ENCODE measurements around the gene SLC25A34.

Gene SLC25A34

DNA sequence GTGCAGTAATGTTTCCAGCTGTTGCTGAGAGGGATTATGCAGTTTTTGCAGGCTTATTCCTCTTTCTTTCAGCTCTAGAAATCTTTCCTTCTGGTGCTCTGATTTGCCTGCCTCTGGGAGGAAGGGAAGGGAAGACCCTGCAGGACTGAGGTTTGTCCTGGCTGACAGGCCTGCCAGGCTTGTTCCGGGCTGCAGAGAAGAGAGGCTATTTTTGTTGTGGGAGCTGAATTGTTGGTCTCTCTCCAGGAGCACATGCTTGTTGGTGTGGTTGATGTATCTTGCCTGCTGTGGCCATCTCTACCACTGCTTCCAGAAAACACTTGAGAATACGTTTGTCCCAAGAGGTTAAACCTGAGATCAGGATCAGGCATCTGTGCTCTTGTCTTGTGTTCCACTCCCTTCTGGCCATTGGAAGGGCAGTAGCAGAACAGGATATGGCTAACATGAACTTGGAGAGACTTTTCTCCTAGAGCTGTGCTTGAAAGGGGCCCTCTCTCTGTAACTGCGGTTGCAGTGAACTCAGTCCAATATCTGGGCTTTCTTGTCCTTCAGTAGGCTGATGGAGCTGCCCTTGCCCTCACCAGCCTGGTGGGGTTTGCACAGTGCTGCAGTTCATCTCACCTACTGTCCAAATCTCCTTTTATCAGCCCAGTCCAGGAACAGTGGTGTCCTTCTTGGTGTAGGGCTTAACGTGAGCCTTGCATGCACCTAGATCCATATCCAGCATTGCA, 21.5 kb upstream of the SLC25A34 start:
- no peak for DNase-seq (ENCODE audit: low read depth, low spot score)

DNA sequence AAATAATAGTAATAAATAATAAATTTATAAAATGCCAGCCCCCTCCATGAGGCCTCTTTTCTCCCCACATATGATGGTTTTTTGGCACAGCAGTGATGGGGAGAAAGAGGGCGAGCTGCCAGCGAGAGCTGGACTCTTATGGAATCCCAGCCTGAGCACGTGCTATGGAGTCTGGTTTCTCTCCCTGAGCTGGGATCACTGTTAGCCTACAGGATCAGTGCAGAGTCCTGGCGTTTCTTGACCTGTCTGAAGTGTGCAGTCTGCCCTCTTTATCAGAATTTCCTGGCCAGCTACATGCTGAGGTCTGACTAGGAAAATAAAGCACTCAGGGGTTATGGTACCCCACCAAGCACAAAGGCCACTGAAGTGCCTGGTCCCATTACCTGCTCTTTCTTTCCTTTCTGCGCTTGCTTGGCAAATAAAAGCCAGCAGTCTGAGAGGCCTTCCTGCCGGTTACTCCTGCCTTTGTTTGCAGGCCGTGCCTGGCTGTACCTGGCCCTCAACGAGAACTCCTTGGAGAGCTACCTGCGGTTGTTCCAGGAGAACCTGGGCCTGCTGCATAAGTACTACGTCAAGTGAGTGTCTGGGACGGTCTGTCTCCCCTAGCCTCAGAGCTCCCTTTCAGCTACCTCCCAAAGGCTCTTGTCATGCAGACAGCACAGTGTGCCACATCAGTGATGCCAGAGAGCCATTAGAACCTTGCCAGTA, 18.5 kb upstream of the SLC25A34 start:
- no peak for DNase-seq (ENCODE audit: low read depth, low spot score)

DNA sequence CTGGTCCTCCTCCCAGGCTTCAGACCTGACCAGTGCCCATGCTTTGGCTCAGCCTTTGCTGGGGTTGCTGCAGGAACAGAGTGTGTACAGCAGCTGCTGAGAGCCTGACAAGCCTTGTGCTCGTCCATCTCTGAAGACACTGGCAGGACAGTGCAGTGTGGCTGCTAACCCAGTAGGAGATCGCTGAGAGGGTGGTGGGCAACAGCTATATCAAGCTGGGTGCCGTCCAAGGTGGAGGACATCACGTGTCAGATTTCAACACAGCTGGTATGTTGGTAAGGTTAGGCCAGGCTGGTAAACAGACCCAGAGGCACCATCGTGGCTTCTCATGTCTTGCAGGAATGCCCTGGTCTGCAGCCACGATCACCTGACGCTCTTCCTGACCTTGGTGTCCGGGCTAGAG, 17.9 kb upstream of the SLC25A34 start:
- no peak for DNase-seq (ENCODE audit: low read depth, low spot score)

DNA sequence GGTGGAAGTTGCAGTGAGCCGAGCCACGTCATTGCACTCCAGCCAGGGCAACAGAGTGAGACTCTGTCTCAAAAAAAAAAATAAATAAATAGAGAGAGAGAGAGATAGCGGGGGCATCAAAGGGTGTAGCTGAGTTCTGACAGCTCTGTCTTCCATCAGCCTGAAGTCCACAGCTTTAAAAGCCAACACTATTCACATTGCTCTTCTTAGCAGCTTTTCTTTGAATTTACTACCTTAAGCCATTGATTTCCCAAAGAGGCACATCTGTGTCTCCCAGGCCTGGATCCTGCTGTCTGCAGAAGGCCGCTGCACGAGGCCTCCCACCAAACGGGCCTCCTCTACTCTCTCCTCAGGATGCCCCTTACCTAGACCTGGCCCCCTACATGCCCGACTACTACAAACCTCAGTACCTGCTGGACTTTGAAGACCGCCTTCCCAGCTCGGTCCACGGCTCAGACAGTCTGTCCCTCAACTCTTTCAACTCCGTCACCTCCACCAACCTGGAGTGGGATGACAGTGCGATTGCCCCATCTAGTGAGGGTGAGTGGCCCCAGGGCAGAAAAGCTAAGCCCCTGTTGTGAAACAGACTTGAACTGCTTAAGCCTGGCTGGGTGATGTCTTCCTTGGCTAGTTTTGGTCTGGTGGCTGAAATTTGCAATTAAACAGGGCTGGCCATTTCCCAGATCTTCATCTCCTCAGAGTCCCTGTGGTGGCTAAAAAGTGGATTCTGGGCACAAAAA, 16.5 kb upstream of the SLC25A34 start:
- no peak for DNase-seq (ENCODE audit: low read depth, low spot score)

DNA sequence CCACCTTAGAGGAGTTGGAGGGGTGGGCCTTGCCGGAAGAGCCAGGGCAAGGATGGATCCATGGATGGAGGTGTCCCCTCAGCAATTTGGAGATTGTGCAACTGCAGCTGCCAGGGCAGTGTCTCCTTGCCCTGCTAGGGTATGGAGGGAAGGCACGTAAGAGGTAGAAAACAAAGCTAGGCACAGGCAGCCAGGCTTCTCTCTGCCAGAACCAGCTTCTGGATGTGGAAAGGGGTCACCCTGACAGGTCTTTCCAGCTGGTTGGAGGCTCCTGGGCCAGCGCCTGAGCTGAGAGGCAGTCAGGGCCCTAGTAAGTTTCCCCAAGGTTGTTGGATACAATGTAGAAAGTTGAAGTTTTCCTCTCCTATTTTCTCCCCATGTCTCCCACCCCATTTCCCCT, 15.2 kb upstream of the SLC25A34 start:
- no peak for DNase-seq (ENCODE audit: low read depth, low spot score)

DNA sequence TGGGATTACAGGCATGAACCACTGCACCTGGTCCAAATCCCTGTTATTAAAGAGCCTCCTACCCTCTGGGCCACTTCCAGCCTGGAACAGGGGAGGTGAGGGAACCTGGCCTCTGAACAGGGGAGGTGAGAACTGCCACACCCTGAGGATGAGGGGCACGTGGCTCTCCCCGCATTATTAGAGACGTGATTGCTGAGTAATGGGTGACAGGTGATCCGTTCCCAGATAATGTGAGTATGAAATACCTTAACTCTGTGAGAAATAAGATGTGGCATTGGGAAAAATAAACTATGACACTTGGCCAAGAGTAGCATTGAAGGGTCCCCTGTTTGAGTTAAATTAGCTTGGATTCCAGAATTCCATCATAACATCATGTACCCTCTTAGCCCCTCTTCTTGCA, 13.6 kb upstream of the SLC25A34 start:
- DNase-seq (ENCODE audit: low read depth, low spot score) = no peak

DNA sequence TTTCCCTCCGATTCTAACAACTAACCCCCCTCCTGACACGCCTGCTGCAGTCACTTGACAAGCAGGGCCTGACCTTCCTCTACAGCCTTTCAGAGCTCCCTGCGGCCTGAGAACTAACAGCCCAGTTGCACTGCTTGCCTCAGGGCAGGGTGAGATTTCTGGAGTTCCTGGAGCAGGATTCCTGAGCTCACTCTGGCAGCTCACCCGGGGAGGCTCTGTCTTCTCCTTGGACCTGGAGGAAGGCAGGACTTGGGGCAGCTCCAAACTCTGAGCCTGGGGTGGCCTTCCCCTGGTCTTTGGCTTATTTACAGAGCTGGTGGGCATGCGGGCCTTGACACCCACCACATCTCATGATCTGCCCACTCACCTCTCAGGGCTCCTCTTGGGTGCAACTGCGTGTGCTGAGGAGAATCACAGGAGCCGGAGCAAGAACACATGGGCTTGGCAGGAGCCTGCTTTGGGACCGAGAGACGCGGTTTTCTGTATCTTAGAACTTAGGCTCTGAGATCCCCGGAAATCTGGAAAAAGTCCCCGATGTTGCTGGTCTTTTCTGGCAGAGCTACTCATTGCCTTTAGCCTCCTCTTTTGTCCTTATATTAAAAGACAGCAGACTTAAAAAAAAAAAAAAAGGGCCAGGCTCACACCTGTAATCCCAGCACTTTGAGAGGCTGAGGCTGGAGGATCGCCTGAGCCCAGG, 13.1 kb upstream of the SLC25A34 start:
- no peak for DNase-seq (ENCODE audit: low read depth, low spot score)

DNA sequence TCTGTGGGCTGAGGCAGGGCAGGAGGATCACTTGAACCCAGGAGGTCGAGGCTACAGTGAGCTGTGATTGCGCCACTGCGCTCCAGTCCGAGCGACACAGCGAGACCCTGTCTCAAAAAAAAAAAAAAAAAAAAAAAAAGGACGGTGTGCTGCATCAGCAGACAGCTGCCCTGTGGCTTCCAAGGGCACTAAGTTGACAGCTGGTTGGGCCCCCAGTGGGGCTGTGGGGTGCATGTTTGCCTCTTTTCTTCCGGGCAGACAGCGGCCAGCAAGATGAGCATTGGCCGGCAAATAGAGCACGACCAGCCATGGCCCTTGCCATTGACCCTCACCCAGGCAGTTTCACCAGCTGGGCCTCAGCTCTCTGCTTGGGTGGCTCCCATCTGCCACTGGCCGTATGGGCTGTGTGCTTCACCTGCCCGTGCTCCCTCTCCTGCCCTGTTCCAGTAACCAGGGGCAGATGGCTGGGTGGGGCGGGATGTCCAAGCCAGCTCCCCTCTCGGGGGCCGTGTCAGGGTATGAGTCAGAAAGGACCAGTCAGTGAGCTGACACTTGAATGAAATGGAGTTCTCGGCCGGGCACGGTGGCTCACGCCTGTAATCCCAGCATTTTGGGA, 12.3 kb upstream of the SLC25A34 start:
- DNase-seq (ENCODE audit: low read depth, low spot score) = no peak

DNA sequence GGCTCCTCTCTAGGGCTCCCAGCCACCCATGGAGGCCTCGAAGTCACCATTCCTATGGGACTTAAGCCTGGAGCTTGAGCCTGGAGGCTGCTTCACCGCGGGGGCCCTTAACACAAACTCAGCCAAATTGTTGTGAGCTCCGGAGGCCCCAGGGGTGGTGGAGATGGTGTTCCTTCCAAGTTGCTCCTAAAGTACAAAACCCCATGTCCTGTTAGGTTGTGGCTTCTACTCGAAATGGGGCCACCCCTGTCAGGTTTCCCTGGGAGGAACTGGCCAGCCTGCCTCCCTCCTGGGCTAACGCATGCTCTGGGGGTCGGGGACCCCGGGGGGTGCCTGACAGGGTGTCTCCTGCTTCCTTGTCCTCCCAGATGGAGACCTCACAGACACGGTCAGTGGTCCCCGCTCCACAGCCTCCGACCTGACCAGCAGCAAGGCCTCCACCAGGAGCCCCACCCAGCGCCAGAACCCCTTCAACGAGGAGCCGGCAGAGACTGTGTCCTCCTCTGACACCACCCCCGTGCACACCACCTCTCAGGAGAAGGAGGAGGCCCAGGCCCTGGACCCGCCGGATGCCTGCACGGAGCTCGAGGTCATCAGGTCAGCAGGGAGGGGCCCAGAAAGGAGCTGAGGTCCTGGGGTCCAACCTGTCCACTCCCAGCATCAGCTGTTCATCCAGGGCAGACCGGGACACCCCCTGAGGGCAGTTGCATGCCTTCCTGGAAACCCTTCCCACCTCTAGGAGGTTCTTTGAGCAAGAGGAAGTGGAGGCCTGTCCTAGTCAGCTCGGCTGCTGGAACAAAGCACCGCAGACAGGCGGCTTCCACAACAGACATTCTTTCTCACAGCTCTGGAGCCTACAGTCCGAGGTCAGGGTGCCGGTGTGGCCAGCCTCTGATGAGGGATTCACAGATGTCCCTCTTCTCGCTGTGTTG, 10.8 kb upstream of the SLC25A34 start:
- no peak for DNase-seq (ENCODE audit: low read depth, low spot score)

DNA sequence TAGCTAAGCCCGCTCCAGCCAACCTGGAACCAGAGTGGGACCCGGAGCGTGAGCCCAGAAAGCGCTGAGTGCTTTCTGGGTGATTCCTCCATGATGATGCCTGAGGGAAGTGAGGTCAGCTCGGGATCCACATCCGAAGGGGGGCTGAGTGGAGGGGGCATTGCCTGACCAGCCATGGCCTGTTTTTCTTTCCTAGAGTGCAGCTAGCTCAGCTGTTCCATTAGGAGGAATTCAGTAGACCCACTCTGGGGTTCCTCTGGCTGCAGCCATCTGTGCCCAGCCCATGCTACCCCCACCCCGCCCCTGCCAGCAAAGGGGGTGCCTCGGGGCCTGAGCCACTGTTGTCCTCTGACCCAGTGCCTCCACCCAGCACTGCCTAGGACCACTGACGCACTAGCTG, 9.6 kb upstream of the SLC25A34 start:
- no peak for DNase-seq (ENCODE audit: low read depth, low spot score)

DNA sequence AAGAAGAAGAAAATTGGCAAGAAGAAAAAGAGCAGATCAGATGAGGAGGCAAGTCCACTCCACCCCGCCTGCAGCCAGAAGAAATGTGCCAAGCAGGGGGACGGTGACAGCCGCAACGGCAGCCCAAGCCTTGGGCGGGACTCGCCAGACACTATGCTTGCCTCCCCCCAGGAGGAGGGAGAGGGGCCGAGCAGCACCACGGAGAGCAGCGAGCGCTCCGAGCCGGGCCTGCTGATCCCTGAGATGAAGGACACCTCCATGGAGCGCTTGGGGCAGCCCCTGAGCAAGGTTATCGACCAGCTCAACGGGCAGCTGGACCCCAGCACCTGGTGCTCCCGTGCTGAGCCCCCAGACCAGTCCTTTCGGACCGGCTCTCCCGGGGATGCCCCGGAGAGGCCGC, 9.0 kb upstream of the SLC25A34 start:
- DNase-seq (ENCODE audit: low read depth, low spot score) = no peak

DNA sequence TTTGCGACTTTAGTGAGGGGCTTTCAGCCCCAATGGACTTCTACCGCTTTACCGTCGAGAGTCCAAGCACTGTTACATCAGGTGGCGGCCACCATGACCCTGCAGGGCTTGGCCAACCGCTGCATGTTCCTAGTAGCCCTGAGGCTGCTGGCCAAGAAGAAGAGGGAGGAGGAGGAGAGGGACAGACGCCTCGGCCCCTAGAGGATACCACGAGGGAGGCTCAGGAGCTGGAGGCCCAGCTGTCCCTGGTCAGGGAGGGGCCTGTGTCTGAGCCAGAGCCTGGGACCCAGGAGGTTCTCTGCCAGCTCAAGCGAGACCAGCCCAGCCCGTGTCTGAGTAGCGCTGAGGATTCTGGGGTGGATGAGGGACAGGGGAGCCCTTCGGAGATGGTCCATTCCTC, 8.6 kb upstream of the SLC25A34 start:
- no peak for DNase-seq (ENCODE audit: low read depth, low spot score)

DNA sequence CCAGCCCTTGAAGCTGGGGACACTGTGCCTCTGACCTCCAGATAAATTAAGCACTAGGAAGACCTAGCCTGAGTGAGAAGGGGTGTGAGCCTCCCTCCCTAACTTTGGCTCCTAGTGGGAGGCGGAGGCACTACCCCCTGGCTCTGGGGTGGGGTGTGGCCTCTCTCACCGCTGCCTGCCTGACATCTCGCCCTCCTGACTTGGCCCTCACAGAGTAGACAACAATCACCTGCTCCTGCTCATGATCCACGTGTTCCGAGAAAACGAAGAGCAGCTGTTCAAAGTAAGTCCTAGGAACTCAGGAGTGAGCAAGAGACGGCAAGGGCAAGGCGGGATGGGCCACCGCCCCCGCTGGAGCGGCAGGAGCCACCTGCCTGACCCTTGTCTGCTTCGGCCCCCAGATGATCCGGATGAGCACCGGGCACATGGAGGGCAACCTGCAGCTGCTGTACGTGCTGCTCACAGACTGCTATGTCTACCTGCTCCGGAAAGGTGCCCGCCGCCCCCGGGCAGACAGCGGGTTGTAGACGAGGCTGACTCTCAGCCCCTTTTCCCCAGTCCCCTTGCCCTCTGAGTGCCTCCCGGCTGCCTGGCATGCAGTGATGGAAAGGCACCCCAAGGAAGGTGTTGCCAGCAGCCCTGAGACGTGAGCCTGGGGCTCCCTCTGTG, 8.1 kb upstream of the SLC25A34 start:
- DNase-seq (ENCODE audit: low read depth, low spot score) = no peak

DNA sequence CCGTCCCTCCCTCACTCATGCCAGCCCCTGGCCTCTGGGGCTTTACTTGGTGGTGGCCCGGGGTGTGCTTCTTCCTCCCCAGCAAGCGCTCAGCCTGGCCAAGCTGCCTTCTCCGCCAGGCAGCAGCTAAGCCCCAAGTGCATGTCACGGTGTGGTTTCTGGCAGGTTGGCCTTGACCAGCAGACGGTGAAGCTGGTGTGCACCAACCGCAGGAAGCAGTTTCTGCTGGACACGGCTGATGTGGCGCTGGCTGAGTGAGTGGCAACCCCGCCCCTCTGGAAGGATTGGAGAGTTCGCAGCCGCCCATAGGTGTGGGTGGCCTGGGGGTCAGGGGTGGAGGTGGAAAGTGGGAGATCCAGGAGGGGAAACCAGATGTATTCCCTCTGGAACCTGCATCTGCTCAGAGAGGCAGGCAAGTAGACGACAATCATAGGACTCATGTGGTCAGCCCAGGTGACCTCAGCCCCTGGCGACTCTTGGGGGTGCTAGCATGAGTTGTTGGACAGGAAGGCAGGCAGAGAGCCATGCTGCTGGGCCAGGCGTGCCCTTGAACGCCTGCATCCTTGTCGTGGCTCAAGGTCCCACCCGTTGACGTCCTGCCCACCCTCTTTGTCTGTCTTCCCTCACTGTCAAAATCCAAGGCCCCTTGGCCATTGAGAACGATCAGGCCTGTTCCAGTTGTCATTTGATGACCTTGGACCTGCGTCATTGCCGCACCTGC, 7.0 kb upstream of the SLC25A34 start:
- no peak for DNase-seq (ENCODE audit: low read depth, low spot score)

DNA sequence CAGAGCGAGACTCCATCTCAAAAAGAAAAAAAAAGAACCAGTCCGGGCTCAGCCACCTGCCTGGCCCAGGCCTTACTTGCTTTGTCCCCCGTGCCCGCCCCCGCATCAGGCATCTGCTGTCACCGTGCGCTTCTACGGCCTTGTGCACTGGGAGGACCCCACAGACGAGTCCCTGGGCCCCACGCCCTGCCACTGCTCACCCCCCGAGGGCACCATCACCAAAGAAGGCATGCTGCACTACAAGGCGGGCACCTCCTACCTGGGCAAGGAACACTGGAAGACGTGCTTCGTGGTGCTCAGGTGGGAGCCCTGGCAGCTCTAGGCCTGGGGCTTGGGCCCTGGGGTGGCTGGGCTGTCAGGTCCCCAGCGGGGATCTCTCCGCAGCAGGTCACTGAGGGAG, 5.6 kb upstream of the SLC25A34 start:
- DNase-seq (ENCODE audit: low read depth, low spot score) = no peak

DNA sequence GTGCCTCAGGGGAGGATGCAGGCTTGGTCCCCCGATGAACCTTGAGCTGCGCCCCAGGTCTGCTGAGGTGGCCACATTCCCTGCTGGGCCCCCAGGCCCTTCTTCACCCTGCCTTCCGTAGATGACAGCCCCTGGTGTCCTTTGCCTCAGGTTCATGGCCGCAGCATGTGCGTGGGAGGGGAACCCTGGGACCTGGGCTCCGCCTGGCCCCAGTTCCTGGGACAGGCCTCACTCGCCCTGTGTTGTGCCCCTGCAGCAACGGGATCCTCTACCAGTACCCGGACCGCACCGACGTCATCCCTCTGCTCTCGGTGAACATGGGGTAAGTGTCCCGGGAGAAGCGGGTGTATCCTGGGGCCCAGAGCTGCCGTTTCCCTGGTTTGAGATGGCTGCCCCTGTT, 5.1 kb upstream of the SLC25A34 start:
- DNase-seq (ENCODE audit: low read depth, low spot score) = no peak

DNA sequence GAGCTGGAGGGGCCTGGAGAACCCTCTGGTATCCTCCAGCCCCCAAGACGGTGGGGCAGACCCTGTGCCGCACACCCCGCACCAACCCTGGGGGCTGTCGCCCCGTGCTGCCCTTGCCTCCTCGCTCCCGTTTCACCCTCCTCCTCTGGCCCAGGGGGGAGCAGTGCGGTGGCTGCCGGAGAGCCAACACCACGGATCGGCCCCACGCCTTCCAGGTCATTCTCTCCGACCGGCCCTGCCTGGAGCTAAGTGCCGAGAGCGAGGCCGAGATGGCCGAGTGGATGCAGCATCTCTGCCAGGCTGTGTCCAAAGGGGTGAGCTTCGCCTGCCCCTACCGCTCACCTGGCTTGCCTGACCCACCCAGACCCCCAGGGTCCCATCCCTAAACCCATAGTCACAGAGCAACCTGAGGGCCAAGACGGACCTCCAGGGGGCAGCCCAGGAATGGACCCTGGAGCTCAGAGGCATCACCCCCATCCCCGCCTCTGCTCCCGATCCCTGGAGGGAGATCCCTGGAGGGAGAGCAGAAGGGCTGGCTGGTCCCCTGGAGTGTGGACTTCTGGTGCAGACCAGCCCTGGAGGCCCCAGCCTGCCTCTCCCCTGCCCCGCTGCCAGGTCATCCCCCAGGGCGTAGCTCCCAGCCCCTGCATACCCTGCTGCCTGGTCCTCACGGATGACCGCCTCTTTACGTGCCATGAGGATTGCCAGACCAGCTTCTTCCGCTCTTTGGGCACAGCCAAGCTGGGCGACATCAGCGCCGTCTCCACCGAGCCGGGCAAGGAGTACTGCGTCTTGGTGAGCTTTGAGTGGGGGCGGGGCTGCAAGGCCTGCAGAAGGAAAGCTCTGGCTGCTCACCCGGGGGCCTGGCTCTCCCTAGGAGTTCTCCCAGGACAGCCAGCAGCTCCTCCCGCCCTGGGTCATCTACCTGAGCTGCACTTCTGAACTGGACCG, 4.0 kb upstream of the SLC25A34 start:
- DNase-seq (ENCODE audit: low read depth, low spot score) = no peak

DNA sequence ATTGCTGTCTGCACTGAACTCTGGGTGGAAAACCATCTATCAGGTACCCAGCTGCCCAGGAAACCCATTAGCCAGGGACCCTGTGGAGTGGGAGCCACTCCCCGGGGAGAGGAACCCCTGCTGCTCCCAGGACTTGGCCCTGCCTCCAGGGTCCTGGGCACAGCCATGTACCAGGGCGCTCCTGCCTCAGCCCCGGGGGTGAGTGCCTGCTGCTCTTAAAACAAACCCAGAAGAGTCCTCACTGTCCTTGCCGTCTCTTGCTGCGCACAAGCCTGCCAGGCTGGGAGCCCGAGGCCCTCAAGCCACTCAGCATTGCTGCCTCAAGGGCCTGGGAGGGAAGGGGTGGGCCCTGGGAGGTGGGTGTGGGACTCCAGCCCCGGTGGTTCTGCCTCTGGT, 3.4 kb upstream of the SLC25A34 start:
- DNase-seq (ENCODE audit: low read depth, low spot score) = no peak

Data from iPS DF 19.7 (cell line).